NCI-H1092 (cell line): ENCODE results near the gene PLCH1.
A peak's percentile ranks its signal among the peaks of the same experiment; 100 is the strongest.
"Not testable (repeated sequence)": the region's sequence is repeated elsewhere in the genome, so short reads cannot be mapped to it uniquely, and the experiment has no call there.

Experiments used
- DNase-seq: peaks from one replicate; lab custom pipeline; 2025; lab: John Stamatoyannopoulos, UW

Gene PLCH1

DNA sequence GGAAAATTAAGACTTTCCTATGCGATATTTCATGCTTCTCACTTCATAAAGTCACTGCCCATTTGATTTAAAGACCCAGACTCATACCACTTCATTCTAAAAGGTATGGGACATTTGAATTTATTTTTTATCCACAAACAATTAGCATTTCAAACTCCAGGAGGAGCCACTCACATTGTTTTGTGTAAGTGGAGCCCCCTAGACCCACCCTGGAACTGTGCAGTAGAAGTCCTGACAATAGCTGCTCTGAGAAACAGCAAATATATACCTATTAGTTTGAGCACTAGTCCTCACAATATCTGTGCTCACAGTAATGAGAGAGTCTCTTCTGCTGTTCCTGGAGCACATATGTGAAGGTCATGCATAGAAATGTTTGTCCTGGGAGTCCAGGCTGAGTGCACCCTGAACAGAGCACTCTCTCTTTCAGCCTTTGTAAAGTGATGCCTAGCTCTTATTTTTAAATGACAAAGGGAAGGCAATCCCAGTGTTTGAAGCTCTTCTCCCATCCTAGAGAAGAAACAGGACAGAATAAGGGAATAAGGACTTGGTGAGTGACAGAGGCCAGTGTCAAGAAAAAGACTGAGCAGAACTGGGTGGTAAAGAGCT, 323.9 kb downstream of the PLCH1 start:
- DNase-seq, result no peak

DNA sequence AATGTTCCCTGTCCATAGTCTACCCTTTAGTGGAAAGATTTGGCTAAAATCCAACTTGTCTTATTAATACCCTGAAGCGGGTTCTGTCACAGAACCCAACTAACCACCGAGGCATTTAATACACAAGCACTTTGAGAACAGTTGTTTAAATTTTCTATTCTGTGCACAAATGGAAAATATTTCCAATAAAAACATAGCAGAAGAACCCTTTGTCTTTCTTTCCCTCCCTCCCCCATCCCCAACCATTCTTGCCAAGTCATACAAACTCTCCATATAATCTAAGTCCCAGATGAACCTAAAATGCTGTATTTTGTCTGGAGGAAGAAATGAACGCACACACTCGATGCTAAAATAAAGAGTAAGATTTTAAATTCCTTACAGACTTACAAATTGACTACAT, 324.5 kb downstream of the PLCH1 start:
- DNase-seq, result no peak

DNA sequence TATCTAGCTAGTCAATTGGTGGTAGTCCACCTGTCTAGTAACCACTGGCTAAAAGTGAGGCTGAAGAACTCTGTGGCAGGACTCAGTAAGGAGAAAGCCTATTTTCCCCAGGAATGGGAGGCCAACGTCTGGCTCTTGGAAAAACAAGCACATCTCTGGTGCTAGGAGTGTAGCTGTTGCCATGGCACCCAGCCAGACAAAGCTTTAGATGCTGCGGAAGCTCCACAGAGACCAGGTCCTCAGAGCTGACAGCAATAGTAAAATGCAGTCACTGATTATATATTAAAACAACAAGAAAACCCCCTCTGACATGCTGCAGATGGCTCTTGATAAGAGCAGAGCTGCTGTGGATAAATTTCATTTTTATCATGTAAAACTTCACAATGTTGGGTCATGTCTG, 326.5 kb downstream of the PLCH1 start:
- DNase-seq, result peak; percentile 6

DNA sequence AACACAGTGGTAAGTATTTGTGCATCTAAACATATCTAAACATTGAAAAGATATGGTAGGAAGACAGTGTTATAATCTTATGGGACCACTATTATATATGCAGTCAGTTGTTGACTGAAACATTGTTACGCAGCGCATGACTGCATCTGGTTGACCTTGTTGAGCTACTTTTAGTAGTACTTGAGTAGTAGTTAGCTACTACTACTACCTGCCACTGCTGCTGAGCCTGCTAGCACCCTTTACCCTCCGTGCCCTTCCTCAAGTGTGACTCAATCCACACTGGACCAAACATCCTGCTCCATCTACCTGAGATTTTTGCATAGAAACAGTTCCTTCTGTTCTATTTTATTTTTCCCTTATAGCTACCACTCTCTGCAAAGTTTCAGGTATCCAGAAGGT, 327.8 kb downstream of the PLCH1 start:
- DNase-seq, result no peak

DNA sequence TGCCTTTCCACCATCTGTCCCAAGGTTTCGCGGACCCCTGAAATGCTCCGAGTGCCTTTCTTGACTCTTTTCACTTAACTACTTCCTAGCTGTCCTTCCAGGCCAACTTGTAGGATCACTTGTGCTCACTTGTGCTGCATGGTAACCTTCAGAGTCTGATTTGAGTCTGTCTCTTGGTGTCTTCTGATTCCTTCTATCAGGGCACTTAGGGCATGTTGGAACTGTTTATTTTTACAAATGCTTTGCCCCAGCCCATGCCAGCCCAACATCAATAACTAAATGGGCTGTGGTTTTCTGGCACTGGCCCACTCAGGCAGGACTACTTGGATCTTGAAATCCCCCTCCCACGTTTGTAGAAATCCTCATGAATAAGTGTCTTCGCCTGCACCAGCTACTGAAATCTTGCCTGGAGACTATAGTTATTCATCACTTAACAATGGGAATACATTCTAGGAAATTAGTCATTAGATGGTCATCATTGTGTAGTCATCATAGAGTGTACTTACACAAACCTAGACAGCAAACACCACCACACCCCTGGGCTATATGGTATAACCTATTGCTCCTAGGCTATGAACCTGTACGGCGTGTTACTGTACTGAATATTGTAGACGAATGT, 328.3 kb downstream of the PLCH1 start:
- no peak for DNase-seq

DNA sequence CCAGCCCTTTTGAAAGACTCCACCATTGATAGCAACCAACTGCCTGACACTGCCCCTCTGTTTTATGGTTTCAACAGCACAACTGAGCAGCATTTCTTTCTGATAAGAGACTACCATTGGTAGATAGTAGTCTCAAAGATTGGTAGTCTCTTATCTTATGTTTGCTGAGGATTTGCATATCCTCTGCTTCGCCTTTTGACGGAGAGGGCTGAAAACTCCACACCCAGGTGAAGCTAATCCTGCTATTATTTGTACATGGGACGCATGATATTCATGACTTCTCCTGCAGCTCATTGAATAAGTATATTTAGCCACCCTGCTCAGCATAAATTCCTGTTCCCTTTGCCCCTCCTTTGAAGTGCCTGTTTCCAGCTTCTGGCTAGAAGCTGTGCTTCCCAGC, 332.0 kb downstream of the PLCH1 start:
- no peak for DNase-seq

DNA sequence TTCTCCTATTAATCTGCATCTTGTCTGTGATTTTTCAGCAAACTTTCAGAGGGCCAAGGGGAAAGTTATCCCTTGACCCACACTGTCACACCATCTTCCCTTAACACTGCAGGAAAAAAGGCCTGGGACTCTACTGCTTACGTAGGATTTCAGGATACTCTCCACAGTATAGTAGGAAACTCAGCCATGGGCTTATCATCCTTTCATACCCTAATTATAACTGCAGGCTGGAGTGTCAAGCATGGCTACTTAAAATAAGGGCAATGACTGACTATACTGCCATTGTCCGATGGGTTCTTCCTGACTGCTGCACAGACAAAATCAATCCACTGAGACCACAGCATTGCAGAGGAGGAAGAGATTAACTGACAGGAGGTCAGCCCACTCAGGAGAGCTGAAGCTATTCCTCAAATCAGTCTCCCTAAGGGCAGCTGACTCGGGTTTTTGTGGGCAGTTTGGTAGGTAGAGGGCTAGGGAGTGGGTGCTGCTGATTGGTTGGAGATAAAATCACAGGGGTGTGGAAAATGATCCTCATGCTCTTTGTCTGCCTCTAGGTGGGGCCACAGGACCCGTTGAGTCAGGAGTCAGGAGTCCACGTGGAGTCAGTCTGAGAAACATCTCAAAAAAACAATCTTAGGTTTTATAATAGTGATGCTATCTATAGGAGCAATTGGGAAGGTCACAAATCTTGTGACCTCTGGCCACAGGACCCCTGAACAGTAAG, 333.2 kb downstream of the PLCH1 start:
- DNase-seq, result no peak

DNA sequence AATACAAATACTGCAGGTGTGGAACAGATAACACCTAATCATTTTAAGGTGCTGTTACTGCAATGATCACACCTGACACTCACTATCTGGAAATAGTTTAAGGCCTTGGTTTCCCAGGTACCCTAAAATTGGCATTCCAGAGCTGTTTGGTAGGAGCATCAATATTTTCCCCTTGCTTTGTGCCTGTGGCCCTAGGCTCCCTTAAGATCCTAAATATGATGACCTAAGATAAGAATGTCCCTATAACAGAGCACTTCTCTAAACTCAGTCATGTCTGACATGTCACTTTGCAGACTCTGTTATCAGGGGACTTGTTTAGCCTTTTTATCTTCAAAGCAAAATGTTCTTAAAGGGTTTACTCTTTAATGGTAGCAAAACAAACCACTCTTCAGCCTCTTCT, 335.5 kb downstream of the PLCH1 start:
- DNase-seq, result no peak

DNA sequence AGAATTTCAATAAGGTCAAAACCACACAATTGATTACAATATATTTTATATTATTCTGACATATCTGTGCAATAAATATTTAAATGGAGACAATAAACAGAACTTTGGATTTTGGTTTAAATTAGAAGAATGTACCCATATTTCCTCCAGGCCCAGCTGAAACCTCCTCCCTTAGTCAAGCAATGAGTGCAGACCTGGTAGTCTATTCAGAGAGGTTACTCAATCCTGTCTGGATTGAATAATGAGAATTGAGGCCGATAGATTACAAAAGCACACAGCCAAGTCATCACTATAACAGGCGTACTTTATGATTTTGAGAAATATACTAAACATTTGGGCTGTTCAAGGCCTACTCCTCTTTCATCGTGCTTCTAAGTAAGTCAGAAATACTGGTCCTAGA, 336.9 kb downstream of the PLCH1 start:
- DNase-seq, result no peak

DNA sequence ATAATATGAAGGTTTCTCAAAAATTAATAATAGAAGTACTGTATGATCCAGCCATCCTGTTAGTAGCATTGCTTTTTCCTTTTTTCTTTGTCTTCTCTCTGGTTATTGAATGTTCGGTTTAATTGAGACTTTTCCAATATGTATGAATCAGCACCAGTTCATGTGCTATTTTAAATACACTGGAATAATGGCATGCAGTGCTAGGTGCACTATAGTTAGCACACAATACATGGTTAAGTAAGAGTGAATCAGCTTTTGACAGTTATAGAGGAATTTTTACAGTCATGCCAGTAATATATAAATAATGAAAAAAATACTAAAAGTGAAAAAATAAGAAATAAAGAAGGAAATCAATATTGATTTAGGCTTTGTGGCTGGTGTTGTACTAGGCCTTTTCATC, 337.5 kb downstream of the PLCH1 start:
- DNase-seq, result no peak

DNA sequence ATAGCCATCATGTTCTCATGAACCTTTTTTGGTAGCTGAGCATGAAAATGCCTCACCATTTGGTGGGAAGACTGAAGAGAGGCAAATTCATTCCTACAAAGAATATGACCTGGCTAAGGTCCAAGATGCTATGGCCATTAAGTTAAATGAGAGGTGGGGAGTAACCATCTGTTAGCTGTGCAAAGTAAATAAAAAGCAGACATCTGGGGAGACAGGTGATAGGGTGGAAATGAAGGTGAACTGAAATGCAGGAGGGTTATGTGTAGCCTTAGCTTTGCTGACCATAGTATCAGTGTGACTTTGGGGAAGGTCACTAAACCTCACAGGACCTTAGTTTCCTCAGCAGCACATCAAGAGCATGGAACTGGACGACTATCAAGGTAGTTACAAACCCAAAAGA, 340.4 kb downstream of the PLCH1 start:
- no peak for DNase-seq

DNA sequence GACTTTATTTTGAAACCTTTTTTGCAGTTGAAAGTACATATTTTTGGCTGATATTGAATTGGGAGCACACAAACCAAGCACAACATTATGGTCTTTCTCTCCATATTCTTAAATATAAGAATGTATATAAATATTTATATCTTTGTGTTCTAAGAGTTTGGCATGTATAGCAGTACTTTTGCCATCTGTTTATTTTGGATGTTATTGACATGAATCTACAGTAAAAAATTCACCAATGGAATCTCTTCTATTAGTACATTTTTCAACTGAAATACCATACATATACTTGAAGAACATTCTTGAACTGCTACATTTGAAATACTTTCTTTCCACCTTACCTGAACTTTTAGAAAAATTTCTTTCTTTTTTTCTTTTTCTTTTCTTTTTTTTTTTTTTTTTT, 342.2 kb downstream of the PLCH1 start:
- no peak for DNase-seq

DNA sequence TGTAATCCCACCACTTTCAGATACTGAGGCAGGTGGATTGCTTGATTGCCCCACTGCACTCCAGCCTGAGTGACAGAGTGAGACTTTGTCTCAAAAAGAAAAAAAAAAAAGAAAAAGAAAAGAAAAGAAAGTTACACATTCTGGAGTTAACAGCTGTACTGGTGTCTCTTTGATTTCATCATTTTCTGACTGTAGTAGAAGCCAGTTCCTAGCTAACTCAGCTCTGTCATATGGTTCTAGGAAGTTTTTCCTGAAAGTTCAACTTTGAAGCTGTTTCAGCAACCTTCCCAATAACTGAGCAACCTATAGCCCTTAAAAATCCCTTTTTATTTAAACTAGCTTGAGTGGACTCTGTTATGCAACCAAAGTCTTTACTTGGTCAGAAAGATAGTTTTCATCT, 346.8 kb downstream of the PLCH1 start:
- no peak for DNase-seq

DNA sequence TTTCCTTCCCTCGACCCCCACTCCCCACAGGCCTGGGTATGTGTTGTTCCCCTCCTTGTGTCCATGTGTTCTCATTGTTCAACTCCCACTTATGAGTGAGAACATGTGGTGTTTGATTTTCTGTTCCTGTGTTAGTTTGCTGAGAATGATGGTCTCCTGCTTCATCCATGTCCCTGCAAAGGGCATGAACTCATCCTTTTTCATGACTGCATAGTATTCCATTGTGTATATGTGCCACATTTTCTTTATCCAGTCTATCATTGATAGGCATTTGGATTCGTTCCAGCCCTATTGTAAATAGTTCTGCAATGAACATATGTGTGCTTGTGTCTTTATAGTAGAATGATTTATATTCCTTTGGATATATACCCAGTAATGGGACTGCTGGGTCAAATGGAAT, 350.0 kb downstream of the PLCH1 start:
- DNase-seq, result not testable (repeated sequence)

DNA sequence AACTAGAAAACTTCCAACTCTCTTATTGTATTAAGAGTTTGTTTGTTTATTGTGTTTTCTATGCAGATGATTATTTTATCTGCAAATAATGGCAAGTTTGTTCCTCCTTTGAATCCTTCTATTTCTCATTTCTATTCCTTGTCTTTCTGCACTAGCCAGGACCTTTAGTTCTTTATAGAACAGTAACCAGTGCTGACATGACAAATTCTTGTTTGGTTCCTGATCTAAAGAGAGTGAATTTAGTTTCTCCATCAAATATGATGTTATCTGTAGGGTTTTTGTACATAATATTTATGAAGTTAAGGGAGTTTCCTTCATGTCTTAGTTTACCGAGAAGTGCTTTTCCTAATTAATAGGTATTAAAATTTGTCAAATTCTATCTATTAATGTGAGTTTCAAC, 350.6 kb downstream of the PLCH1 start:
- DNase-seq, result no peak

DNA sequence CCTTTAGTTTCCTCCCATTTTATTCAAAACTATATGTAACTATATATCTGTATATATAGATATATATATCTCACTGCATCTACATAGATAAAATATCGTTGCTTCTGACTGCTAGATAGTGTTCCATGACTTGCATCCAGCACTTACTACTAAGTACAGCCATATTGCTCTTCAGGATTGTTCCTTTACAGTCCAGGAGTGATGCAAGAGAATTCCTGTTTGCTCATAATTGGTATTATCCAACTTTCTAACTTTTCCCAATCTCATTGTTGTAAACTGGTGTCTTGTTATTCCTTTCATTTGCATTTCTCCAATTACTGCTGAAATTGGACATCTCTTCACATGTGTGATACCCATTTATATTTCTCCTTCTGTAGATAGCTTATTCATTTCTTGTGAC, 351.6 kb downstream of the PLCH1 start:
- DNase-seq, result no peak

DNA sequence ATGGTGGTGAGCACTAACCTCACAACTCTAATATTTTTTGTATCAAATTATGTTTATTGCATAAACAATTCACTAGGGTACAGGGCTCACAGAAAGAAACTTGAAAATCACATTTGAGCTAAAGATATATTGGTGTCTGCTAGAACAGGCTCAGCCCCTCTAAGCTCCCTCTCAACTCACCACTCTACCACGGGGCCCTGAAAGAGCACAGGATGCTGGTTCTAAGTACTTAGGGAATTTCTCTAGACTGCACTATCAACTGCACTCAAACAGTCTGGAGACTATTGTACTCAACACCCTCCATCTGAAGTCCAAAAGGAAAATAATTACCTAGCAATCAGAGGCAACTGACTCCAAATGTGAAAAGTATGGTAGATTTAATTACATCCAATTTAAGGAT, 352.7 kb downstream of the PLCH1 start:
- no peak for DNase-seq

DNA sequence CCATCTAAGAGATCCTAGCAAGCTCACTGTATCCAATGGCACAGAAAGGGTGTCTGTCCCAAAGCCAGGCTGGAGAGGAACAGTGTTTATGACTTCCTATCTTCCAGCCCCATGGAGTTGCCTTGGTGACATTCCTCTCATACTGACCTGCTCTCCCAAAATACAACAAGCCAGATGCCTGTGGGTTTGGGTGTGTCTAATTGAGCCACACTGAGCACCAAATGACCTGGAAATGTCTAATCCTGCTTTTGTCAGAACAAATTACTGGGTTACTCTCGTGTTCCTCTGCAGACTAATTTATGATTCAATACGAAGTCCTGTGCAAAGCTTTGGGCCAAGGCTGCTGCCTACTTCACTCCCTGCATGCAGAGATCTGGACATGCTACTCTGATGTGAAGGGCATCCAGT, 353.3 kb downstream of the PLCH1 start:
- DNase-seq, result no peak

DNA sequence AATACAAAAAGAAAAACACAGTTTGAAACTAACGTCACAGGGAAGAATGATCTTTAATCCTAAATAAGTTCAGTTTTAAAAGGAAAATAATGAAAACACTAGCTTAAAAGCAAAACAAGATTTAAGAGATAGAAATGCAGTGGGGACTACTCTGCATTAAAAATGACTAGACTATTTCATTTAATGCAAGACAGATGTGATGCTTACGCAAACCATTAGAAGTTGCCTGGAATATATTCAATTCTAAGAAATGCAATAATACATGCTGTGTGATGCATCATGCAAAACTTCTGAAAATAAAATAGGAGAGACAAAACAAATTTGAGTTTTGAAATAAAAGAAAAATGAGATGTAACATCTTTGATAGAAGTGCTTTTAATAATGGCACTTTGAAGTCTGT, 353.8 kb downstream of the PLCH1 start:
- no peak for DNase-seq

DNA sequence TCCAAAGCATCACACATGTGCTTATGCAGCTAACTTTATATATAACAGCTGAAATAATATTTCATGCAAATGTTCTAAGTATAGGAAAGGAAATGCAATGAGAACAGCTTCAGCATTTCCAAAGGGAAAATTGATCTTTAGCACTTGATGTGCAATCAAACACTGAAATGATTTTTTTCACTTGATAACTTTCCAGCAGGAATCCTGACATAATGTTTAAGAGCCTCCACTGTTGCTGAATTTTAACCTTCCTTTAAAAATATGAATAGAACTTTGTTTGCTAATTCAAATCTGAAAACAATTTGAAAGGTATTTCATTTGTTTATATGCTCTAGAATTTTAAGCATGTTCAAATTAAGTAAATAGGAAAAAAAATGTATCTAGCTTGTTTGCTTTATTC, 354.5 kb downstream of the PLCH1 start:
- no peak for DNase-seq

DNA sequence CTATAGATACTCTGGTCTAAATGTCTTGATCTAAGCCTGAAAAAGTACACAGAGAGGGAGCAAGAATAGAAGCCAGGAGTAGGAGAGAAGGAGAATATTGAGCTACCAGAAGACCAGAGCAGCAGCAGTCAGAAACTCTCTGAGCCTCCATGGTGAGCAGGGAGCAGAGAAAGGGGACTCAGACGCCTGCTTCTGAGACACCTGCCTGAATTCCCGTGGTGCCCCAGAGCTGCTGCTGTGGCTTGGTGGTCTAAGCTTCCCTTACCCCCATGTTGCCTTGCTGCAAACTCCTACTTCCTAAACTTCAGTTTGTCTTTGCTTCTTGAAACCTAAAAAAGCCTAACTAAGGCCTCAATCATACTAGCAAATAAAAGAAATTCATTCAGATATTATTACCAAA, 356.5 kb downstream of the PLCH1 start:
- no peak for DNase-seq

DNA sequence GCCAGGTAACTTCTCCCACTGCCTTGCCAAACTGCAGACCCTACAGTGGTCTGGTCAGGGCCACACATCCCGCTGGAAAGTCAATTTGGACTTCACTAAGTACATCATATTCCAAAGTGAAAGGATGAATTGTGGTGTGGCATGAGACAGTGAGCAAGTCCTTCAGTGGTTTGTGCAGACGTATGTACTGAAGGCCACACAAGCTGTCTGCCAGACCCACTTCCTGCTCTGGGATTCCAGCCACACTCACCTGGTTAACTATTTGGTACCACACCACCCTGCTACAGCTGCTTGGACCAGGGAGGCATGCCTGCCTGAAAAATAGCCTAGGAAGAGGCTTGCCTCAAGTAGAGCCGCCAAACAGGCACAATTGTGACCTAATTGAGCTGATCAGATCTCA, 357.3 kb downstream of the PLCH1 start:
- no peak for DNase-seq

DNA sequence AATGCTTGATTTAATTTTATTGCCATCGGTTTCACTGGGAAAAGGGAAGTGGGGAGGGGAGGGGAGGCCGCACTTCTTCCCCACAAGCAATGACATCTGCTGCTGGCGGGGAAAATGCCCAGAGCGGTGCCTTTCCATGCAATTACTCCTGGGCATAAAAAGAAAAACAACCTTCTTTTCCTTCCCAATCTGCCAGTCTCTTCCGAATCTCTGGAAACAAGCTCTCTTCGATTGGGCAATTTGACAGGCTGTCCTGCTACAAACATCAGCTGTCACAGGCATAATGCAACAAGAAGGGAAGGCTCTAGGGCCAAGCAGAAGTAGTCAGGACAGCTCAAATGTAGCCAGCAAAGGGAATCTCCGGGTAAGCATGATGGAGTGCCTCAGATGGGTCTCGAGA, 358.0 kb downstream of the PLCH1 start:
- no peak for DNase-seq
